HepG2 (cell line): ENCODE results near the gene HYCC2. TPM values are rescaled to one million over a fixed set of nuclear protein-coding genes. Genes with fewer than 3 reads are reported as not detected.
A peak's percentile ranks its signal among the peaks of the same experiment; 100 is the strongest.

Experiments used
- MAZ ChIP-seq, 2 experiments: sonication (generic) in 1 of 2; formaldehyde crosslinking in 1 of 2; IDR thresholded peaks; 2 replicates each; pipeline versions ENCODE4 v1.5.0 to v1.6.1; 2012 to 2020; ENCODE audit warnings: low read depth in 2 of 2, mild to moderate bottlenecking in 2 of 2, borderline replicate concordance in 1 of 2, improper control_type of control experiment in 1 of 2, low read length in 1 of 2, missing genetic modification reagents in 1 of 2, moderate library complexity in 1 of 2
- MYNN ChIP-seq: sonication (generic); formaldehyde crosslinking; IDR thresholded peaks from 2 replicates; pipeline ENCODE4 v1.4.0; 2020; ENCODE audit warnings: mild to moderate bottlenecking, low read depth, missing genetic modification reagents
- POLR2G ChIP-seq: fragments of 200-400 bp; formaldehyde crosslinking; IDR thresholded peaks from 2 replicates; pipeline ENCODE4 v1.6.1; 2018; ENCODE audit warnings: mild to moderate bottlenecking, low read depth, low read length, moderate library complexity
- ZBTB3 ChIP-seq: sonication (generic); formaldehyde crosslinking; IDR thresholded peaks from 2 replicates; pipeline ENCODE4 v1.4.0; 2020; ENCODE audit warnings: low read depth, mild to moderate bottlenecking, moderate library complexity, missing genetic modification reagents, borderline replicate concordance
- ZNF703 ChIP-seq: sonication (generic); formaldehyde crosslinking; IDR thresholded peaks from 2 replicates; pipeline ENCODE4 v1.5.1; 2020; ENCODE audit warnings: missing genetic modification reagents, mild to moderate bottlenecking, moderate library complexity, borderline replicate concordance
- ZSCAN20 ChIP-seq: sonication (generic); formaldehyde crosslinking; IDR thresholded peaks from 2 replicates; pipeline ENCODE4 v1.4.0; 2020; ENCODE audit warnings: missing genetic modification reagents, mild to moderate bottlenecking, borderline replicate concordance
- polyA plus RNA-seq, 8 experiments: library from polyadenylated mRNA; depleted of rRNA in 3 of 8; stranded (reverse) in 7 of 8; unstranded in 1 of 8; fragments of >200 nt; fragmentation: Illumina TruSeq in 4 of 8; extraction: Trizol in 4 of 8; gene quantifications; 2 replicates each; pipeline versions ENCODE4 v1.2.1 to v1.2.3, GENCODE V29; 2011 to 2016; ENCODE audit warnings: low read depth in 4 of 8, missing spikeins in 1 of 8, mixed read lengths in 1 of 8; ENCODE audit not compliant: insufficient read depth in 1 of 8
- total RNA-seq, 5 experiments: library from RNA; depleted of rRNA; stranded (reverse); fragments of >200 nt; fragmentation: Illumina TruSeq; extraction: Trizol; gene quantifications; 2 replicates each; pipeline ENCODE4 v1.2.3, GENCODE V29; 2016; ENCODE audit warnings: low read depth in 1 of 5
- TF ChIP-seq, protein P1 (sequence below): sonication (generic); formaldehyde crosslinking; IDR thresholded peaks from 2 replicates; pipeline ENCODE4 v1.5.1; 2020; ENCODE audit warnings: mild to moderate bottlenecking, missing genetic modification reagents, moderate library complexity
- TF ChIP-seq, protein P2 (sequence below): sonication (generic); formaldehyde crosslinking; IDR thresholded peaks from 2 replicates; pipeline ENCODE4 v1.4.0; 2020; ENCODE audit warnings: missing genetic modification reagents
- TF ChIP-seq, protein P3 (sequence below): sonication (generic); formaldehyde crosslinking; IDR thresholded peaks from 2 replicates; pipeline ENCODE4 v1.5.0; 2020; ENCODE audit warnings: mild to moderate bottlenecking, missing genetic modification reagents
- TF ChIP-seq, protein P4 (sequence below): sonication (generic); formaldehyde crosslinking; IDR thresholded peaks from 2 replicates; pipeline ENCODE4 v1.4.0; 2020; ENCODE audit warnings: missing genetic modification reagents

The HYCC2 gene
- total and polyA plus RNA-seq, 2 of the 13 experiments (the other 11 are each of a cell fraction or from before 2014, with no cell fraction given), result 4.7 to 13.9 TPM

DNA sequence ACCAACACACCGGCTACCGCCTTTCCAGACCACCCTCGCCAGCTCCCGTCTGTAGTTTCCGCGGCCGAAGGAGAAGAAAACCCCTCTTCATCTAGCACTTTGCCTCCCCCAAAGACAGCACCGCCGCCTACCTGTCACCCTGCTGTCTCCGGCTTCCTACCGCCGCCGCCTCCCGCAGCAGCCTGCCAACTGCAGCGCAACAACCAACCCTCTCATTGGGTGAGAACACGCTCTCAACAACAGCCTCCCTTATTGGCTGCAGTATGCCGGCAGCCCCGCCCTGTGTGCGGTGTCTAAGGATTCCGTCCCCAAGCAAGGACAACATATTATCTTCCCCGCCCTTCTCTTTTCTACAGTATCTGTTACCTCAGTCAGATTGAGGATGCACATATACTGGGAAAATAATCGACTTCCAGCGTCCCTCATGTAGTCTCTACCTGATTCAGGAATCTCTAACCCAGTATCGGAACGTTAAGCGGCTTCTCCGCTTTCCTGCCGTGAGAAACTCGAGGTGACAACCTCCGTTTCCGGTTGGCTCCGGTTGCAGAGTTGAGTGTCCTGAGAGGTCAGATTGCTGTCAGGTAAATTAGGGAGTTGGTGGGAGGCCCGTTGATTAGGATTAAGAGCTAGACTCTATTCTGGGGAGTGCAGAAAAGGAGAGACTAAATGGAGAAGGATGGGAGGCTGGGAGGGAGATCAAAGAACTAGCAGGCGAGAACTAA, at the start of gene HYCC2, which contains the start of gene NDUFB3 (continued):
- TF ChIP-seq, protein P1, sequence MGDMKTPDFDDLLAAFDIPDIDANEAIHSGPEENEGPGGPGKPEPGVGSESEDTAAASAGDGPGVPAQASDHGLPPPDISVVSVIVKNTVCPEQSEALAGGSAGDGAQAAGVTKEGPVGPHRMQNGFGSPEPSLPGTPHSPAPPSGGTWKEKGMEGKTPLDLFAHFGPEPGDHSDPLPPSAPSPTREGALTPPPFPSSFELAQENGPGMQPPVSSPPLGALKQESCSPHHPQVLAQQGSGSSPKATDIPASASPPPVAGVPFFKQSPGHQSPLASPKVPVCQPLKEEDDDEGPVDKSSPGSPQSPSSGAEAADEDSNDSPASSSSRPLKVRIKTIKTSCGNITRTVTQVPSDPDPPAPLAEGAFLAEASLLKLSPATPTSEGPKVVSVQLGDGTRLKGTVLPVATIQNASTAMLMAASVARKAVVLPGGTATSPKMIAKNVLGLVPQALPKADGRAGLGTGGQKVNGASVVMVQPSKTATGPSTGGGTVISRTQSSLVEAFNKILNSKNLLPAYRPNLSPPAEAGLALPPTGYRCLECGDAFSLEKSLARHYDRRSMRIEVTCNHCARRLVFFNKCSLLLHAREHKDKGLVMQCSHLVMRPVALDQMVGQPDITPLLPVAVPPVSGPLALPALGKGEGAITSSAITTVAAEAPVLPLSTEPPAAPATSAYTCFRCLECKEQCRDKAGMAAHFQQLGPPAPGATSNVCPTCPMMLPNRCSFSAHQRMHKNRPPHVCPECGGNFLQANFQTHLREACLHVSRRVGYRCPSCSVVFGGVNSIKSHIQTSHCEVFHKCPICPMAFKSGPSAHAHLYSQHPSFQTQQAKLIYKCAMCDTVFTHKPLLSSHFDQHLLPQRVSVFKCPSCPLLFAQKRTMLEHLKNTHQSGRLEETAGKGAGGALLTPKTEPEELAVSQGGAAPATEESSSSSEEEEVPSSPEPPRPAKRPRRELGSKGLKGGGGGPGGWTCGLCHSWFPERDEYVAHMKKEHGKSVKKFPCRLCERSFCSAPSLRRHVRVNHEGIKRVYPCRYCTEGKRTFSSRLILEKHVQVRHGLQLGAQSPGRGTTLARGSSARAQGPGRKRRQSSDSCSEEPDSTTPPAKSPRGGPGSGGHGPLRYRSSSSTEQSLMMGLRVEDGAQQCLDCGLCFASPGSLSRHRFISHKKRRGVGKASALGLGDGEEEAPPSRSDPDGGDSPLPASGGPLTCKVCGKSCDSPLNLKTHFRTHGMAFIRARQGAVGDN (CRISPR knock-in tag), result peak; percentile 90
- TF ChIP-seq, protein P2, sequence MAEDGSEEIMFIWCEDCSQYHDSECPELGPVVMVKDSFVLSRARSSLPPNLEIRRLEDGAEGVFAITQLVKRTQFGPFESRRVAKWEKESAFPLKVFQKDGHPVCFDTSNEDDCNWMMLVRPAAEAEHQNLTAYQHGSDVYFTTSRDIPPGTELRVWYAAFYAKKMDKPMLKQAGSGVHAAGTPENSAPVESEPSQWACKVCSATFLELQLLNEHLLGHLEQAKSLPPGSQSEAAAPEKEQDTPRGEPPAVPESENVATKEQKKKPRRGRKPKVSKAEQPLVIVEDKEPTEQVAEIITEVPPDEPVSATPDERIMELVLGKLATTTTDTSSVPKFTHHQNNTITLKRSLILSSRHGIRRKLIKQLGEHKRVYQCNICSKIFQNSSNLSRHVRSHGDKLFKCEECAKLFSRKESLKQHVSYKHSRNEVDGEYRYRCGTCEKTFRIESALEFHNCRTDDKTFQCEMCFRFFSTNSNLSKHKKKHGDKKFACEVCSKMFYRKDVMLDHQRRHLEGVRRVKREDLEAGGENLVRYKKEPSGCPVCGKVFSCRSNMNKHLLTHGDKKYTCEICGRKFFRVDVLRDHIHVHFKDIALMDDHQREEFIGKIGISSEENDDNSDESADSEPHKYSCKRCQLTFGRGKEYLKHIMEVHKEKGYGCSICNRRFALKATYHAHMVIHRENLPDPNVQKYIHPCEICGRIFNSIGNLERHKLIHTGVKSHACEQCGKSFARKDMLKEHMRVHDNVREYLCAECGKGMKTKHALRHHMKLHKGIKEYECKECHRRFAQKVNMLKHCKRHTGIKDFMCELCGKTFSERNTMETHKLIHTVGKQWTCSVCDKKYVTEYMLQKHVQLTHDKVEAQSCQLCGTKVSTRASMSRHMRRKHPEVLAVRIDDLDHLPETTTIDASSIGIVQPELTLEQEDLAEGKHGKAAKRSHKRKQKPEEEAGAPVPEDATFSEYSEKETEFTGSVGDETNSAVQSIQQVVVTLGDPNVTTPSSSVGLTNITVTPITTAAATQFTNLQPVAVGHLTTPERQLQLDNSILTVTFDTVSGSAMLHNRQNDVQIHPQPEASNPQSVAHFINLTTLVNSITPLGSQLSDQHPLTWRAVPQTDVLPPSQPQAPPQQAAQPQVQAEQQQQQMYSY (CRISPR knock-in tag), result peak; percentile 42; the same call in 1 of the 2 replicates
- peak; percentile 88; the same call in 1 of the 2 replicates for TF ChIP-seq MYNN (CRISPR knock-in tag)
- TF ChIP-seq, protein P3, sequence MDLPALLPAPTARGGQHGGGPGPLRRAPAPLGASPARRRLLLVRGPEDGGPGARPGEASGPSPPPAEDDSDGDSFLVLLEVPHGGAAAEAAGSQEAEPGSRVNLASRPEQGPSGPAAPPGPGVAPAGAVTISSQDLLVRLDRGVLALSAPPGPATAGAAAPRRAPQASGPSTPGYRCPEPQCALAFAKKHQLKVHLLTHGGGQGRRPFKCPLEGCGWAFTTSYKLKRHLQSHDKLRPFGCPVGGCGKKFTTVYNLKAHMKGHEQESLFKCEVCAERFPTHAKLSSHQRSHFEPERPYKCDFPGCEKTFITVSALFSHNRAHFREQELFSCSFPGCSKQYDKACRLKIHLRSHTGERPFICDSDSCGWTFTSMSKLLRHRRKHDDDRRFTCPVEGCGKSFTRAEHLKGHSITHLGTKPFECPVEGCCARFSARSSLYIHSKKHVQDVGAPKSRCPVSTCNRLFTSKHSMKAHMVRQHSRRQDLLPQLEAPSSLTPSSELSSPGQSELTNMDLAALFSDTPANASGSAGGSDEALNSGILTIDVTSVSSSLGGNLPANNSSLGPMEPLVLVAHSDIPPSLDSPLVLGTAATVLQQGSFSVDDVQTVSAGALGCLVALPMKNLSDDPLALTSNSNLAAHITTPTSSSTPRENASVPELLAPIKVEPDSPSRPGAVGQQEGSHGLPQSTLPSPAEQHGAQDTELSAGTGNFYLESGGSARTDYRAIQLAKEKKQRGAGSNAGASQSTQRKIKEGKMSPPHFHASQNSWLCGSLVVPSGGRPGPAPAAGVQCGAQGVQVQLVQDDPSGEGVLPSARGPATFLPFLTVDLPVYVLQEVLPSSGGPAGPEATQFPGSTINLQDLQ (CRISPR knock-in tag), result 0 out of 2 replicates have a peak, but pooled peaks have one; percentile 50
- TF ChIP-seq, protein P4, sequence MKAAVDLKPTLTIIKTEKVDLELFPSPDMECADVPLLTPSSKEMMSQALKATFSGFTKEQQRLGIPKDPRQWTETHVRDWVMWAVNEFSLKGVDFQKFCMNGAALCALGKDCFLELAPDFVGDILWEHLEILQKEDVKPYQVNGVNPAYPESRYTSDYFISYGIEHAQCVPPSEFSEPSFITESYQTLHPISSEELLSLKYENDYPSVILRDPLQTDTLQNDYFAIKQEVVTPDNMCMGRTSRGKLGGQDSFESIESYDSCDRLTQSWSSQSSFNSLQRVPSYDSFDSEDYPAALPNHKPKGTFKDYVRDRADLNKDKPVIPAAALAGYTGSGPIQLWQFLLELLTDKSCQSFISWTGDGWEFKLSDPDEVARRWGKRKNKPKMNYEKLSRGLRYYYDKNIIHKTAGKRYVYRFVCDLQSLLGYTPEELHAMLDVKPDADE (CRISPR knock-in tag), result no peak
- 0 out of 2 replicates have a peak, but pooled peaks have one; percentile 15 for TF ChIP-seq ZSCAN20
- TF ChIP-seq ZBTB3 (CRISPR knock-in tag), result peak; percentile 84; the same call in 1 of the 2 replicates
- TF ChIP-seq MAZ (IDR thresholded peaks at IDR 0.05; ENCODE audit: borderline replicate concordance, low read depth, low read length), result no peak
- no peak; the same call in 1 of the 2 replicates for TF ChIP-seq MAZ (CRISPR knock-in tag; IDR thresholded peaks at IDR 0.05; ENCODE audit: low read depth)
- TF ChIP-seq POLR2G, result peak; percentile 93
- TF ChIP-seq ZNF703 (CRISPR knock-in tag), result 0 out of 2 replicates have a peak, but pooled peaks have one; percentile 70
